Stimulated activated CD8-positive, alpha-beta memory T cell treated with anti-CD3 and anti-CD28 coated beads, Interleukin-7, amount 100 ng/mL, for 24 hours (primary cell): ENCODE data around the gene ARF1.

Experiments
- DNase-seq: peaks from one replicate; pipeline ENCODE4 v3.0.0-alpha.2; 2020; ENCODE audit warnings: low read depth

The ARF1 gene

DNA sequence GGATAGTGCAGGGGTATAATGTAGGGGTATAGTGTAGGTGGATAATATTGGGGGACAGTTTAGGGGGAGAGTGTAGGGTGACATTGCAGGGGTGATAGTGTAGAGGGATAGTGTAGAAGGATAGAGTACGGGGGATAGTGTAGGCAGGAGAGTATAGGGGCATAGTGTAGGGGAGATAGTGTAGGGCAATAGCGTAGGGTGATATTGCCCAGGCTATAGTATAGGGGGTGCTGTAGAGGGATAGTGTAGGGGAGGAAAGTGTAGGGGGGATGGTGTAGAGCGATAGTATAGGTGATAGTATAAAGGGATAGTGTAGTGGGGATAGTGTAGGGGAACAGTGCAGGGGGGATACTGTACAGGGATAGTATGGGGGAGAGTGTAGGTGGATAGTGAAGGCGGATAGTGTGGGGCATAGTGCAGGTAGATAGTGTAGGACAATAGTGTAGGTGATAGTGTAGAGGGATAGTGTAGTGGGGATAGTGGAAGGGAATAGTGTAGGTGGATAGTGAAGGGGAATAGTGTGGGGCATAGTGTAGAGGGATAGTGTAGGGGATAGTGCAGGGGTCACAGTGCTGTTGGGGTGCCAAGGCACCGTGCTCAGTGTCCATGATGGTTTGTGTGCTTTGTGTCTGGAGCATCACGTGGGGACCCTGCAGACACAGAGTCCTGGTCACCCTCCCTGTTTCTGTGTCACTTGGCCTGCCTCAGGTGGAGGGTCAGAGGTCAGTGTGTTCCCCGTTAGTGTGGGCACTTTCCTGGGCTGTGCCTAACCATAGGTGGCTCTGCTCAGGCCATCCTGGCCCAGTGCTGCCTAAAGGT is 10.5 kb upstream of the ARF1 start:
- DNase-seq = no peak

DNA sequence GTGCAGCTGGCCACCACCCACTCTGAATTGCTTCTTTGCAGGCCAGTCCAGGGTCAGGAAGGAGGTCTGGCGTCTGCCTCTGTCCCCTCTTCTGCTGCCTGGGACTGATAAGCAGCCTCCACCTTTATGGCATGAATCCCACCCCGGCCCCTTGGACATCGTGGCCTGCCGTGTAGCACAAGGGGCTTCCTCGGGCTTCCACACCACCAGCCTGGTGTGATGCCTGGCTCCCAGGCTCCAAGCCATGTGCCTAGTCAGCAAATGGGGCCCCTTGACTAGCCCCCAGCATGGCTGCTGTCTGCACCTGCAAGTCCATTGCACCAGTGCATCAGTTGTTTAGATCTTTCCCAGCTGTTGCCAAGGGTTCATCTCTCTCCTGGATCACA is 9.9 kb upstream of the ARF1 start:
- DNase-seq = no peak

- DNase-seq = no peak
These were observed 9.2 kb upstream of the ARF1 start for GRCh38 chr1:228073061-228073856.

DNA sequence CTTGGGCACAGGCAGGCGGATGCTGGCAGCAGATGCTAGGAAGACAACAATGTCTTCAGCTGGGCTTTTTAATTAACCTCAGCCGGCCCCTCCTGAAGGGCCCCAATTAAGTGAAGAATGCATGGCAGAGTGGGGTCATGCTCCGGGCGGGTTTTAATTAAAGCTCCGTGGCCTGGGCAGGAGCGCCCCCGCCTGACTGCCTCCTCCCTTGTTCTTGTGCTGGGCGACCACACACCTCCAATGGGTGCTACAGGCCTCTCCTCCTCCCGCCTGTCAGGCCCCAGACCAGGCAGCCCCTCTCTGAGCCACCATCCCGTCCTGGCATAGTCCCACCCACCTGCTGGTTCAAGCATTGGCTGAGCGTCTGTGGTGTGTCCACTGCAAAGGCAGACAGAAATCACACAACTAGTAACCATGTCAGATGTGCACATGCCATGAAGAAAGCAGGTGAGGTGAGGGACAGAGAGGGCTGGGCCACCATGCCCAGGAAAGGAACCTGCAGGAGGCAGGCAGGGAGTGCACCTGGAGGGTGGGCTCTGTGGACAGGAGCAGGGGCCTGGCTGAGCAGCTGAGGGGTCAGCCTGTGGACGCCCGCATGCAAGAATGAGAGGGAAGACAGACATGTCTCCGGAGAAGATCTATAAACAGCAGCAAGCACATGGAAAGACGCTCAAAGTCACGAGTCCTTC is 8.5 kb upstream of the ARF1 start:
- no peak for DNase-seq

- DNase-seq = no peak
These were observed 7.4 kb upstream of the ARF1 start for GRCh38 chr1:228074954-228075730.

DNA sequence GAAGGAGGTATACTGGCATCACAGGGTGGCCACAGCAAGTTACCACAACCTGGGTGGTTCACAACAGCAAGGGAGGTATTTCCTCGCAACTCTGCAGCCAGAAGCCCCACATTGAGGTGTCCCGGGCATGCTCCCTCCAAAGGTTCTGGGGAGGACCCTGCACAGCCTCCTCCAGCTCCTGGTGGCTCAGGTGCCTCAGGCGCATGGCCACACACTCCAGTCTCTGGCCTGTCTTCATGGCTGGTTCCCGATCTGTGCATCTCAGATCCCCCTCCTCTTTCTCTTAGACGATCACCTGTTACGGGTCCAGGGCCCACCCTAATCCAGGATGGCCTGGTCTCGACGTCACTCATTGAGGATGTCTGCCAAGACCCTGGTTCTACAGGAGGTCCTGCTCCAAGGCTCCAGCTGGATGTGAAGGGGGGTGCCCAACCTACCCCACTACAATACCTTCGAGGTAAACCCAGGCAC is 6.7 kb upstream of the ARF1 start:
- DNase-seq = no peak

- DNase-seq = no peak
These were observed 5.6 kb upstream of the ARF1 start for GRCh38 chr1:228076796-228077430.

GRCh38 chr1:228077565-228078330 is 4.8 kb upstream of the ARF1 start:
- DNase-seq = no peak

DNA sequence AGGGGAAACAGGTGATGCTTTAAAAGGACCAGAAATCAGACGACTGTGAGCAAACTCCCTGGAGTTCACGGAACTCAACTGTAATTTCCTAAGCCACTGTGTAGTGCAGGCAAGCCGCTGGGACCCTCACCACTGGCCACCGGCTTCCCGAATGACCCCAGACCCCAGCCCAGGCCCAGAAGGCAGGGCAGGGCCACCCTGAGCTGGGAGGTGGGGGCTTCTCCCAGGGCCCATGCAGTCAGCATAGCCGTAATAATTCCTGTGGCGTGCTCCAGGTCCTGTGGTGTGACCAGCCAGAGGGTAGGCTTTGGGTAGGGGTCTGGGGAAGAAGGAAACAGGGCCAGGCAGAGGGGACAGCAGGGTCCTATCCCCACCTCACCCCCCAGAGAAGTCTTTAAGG is 3.5 kb upstream of the ARF1 start:
- no peak for DNase-seq

- DNase-seq = no peak
These were observed 2.8 kb upstream of the ARF1 start for GRCh38 chr1:228079601-228080263.

- no peak for DNase-seq
These were observed 1.4 kb upstream of the ARF1 start for GRCh38 chr1:228081144-228081543.

- no peak for DNase-seq
These were observed 812 bp upstream of the ARF1 start for GRCh38 chr1:228081578-228082213.

GRCh38 chr1:228082918-228083870 is 686 bp downstream of the ARF1 start:
- DNase-seq = no peak

- no peak for DNase-seq
These were observed 1.4 kb downstream of the ARF1 start for GRCh38 chr1:228083871-228084278.

- DNase-seq = no peak
These were observed 1.8 kb downstream of the ARF1 start for GRCh38 chr1:228084325-228084724.

GRCh38 chr1:228084797-228085196 is 2.3 kb downstream of the ARF1 start:
- no peak for DNase-seq

- no peak for DNase-seq
These were observed 2.9 kb downstream of the ARF1 start for GRCh38 chr1:228085287-228085951.

- DNase-seq = no peak
These were observed 5.3 kb downstream of the ARF1 start for GRCh38 chr1:228087771-228088251.
